Measurements from ENCODE around the gene JPT2.

Gene JPT2

GRCh38 chr16:1653023-1653422 is 25.1 kb upstream of the JPT2 start:
- DNase-seq, result no peak

- DNase-seq, result no peak
Observed at GRCh38 chr16:1654505-1655268, 23.4 kb upstream of the JPT2 start.

GRCh38 chr16:1655269-1655807 is 22.7 kb upstream of the JPT2 start:
- no peak for DNase-seq

- no peak for DNase-seq
Observed at GRCh38 chr16:1655909-1656807, 21.9 kb upstream of the JPT2 start.

GRCh38 chr16:1656808-1657617 is 21.1 kb upstream of the JPT2 start:
- no peak for DNase-seq

- DNase-seq, result no peak
Observed at GRCh38 chr16:1657841-1658240, 20.2 kb upstream of the JPT2 start.

- no peak for DNase-seq
Observed at GRCh38 chr16:1659031-1659430, 19.0 kb upstream of the JPT2 start.

GRCh38 chr16:1661826-1662225 is 16.3 kb upstream of the JPT2 start:
- no peak for DNase-seq

- DNase-seq, result no peak
Observed at GRCh38 chr16:1662543-1662942, 15.5 kb upstream of the JPT2 start.

- no peak for DNase-seq
Observed at GRCh38 chr16:1665829-1666228, 12.2 kb upstream of the JPT2 start.

- DNase-seq, result no peak
Observed at GRCh38 chr16:1666316-1666715, 11.8 kb upstream of the JPT2 start.

GRCh38 chr16:1667271-1667670 is 10.8 kb upstream of the JPT2 start:
- DNase-seq, result no peak

- no peak for DNase-seq
Observed at GRCh38 chr16:1667916-1668315, 10.2 kb upstream of the JPT2 start.

GRCh38 chr16:1668612-1669319 is 9.3 kb upstream of the JPT2 start:
- DNase-seq, result no peak

GRCh38 chr16:1669698-1670097 is 8.4 kb upstream of the JPT2 start:
- DNase-seq, result no peak

- no peak for DNase-seq
Observed at GRCh38 chr16:1670371-1670770, 7.7 kb upstream of the JPT2 start.

- DNase-seq, result no peak
Observed at GRCh38 chr16:1670866-1671265, 7.2 kb upstream of the JPT2 start.

GRCh38 chr16:1673424-1674151 is 4.5 kb upstream of the JPT2 start:
- DNase-seq, result no peak

GRCh38 chr16:1674306-1674705 is 3.8 kb upstream of the JPT2 start:
- DNase-seq, result no peak

- DNase-seq, result no peak
Observed at GRCh38 chr16:1674751-1675664, 3.1 kb upstream of the JPT2 start.

GRCh38 chr16:1676661-1677060 is 1.4 kb upstream of the JPT2 start:
- no peak for DNase-seq
